ENCODE measurements around the gene SNCB.

The SNCB gene

GRCh38 chr5:176677209-176677939, 47.0 kb upstream of the SNCB start:
- H3K36me3 ChIP-seq (replicated peaks; ENCODE audit: insufficient read depth, low read length): no peaks in the 10 kb centered on the region
- no peak for TF ChIP-seq CTCF (IDR thresholded peaks at IDR 0.05; ENCODE audit: low read length)
- no peak for TF ChIP-seq EZH2 (optimal IDR thresholded peaks at IDR 0.05; ENCODE audit: low read depth, low read length)
- TF ChIP-seq EZH2phosphoT487 (IDR thresholded peaks at IDR 0.05; ENCODE audit: low read length): no peak
- H3K9me3 ChIP-seq (replicated peaks; ENCODE audit: insufficient read depth, low read length): no peaks in the 10 kb centered on the region
- H3K27ac ChIP-seq (ENCODE audit: low read length): no peak overlapping the region
- H3K79me2 ChIP-seq (ENCODE audit: low read length): no peaks in the 10 kb centered on the region
- DNase-seq: no peak
- H3K27me3 ChIP-seq (replicated peaks; ENCODE audit: insufficient read depth, low read length): peaks cover 47% of the 10 kb centered on the region
- no peak overlapping the region for H2AFZ ChIP-seq (ENCODE audit: low read length)
- H4K20me1 ChIP-seq (ENCODE audit: insufficient read depth, low read length): no peaks in the 10 kb centered on the region
- H3K4me2 ChIP-seq (ENCODE audit: low read depth, low read length): no peak overlapping the region
- H3K9ac ChIP-seq (ENCODE audit: low read length): no peak overlapping the region
- H3F3A ChIP-seq (ENCODE audit: insufficient read depth, low read length): no peaks in the 10 kb centered on the region
- 0 out of 2 replicates have a peak, but pooled peaks cover 1% of the 10 kb centered on the region for H3K4me1 ChIP-seq (ENCODE audit: low read length)
- no peak overlapping the region for H3K4me3 ChIP-seq (ENCODE audit: low read length)
- H3K9me2 ChIP-seq (replicated peaks; ENCODE audit: insufficient read depth, low read length): no peaks in the 10 kb centered on the region

- Histone ChIP-seq H3F3A (ENCODE audit: insufficient read depth, low read length) (no peaks in the 10 kb centered on the region), H3K9me2 (replicated peaks; ENCODE audit: insufficient read depth, low read length) (no peaks in the 10 kb centered on the region), H3K27ac (ENCODE audit: low read length) (no peak overlapping the region), H3K4me1 (ENCODE audit: low read length) (0 out of 2 replicates have a peak, but pooled peaks cover 3% of the 10 kb centered on the region), H3K9me3 (replicated peaks; ENCODE audit: insufficient read depth, low read length) (no peaks in the 10 kb centered on the region), H3K27me3 (replicated peaks; ENCODE audit: insufficient read depth, low read length) (peaks cover 37% of the 10 kb centered on the region), H3K9ac (ENCODE audit: low read length) (no peak overlapping the region), H3K4me3 (ENCODE audit: low read length) (no peak overlapping the region), H3K4me2 (ENCODE audit: low read depth, low read length) (no peak overlapping the region), H3K79me2 (ENCODE audit: low read length) (no peaks in the 10 kb centered on the region), H3K36me3 (replicated peaks; ENCODE audit: insufficient read depth, low read length) (no peaks in the 10 kb centered on the region), H4K20me1 (ENCODE audit: insufficient read depth, low read length) (no peaks in the 10 kb centered on the region), H2AFZ (ENCODE audit: low read length) (no peak overlapping the region)
- no peak for TF ChIP-seq EZH2phosphoT487 (IDR thresholded peaks at IDR 0.05; ENCODE audit: low read length)
- no peak for TF ChIP-seq CTCF (IDR thresholded peaks at IDR 0.05; ENCODE audit: low read length)
- no peak for TF ChIP-seq EZH2 (optimal IDR thresholded peaks at IDR 0.05; ENCODE audit: low read depth, low read length)
- no peak for DNase-seq
Measured at GRCh38 chr5:176676361-176676824, 46.1 kb upstream of the SNCB start.

GRCh38 chr5:176675676-176676360, 45.5 kb upstream of the SNCB start:
- Histone ChIP-seq H3K4me2 (ENCODE audit: low read depth, low read length) (no peak overlapping the region), H3K9ac (ENCODE audit: low read length) (no peak overlapping the region)
- TF ChIP-seq EZH2 (optimal IDR thresholded peaks at IDR 0.05; ENCODE audit: low read depth, low read length) (no peak), CTCF (IDR thresholded peaks at IDR 0.05; ENCODE audit: low read length) (peak; percentile 27)

More at GRCh38 chr5:176675676-176676360, 45.5 kb upstream of the SNCB start:
- Histone ChIP-seq H3K79me2 (ENCODE audit: low read length) (no peaks in the 10 kb centered on the region), H3K27me3 (replicated peaks; ENCODE audit: insufficient read depth, low read length) (peaks cover 33% of the 10 kb centered on the region), H3K36me3 (replicated peaks; ENCODE audit: insufficient read depth, low read length) (no peaks in the 10 kb centered on the region), H3F3A (ENCODE audit: insufficient read depth, low read length) (no peaks in the 10 kb centered on the region), H3K9me3 (replicated peaks; ENCODE audit: insufficient read depth, low read length) (no peaks in the 10 kb centered on the region), H3K27ac (ENCODE audit: low read length) (no peak overlapping the region), H2AFZ (ENCODE audit: low read length) (no peak overlapping the region), H4K20me1 (ENCODE audit: insufficient read depth, low read length) (no peaks in the 10 kb centered on the region), H3K4me3 (ENCODE audit: low read length) (no peak overlapping the region), H3K4me1 (ENCODE audit: low read length) (0 out of 2 replicates have a peak, but pooled peaks cover 3% of the 10 kb centered on the region), H3K9me2 (replicated peaks; ENCODE audit: insufficient read depth, low read length) (no peaks in the 10 kb centered on the region)
- DNase-seq: no peak

Data from MM.1S (cell line).